ENCODE measurements around the gene AQR. TPM values are rescaled to one million over a fixed set of nuclear protein-coding genes. Genes with fewer than 3 reads are reported as not detected.

Gene AQR
- total RNA-seq, 1 donor from 2014 or later: 21.9 TPM

- Histone ChIP-seq H3K9me3 (no peaks in the 10 kb centered on the region), H3K4me3 (no peak overlapping the region), H3K27me3 (no peaks in the 10 kb centered on the region), H3K27ac (no peak overlapping the region), H3K36me3 (no peaks in the 10 kb centered on the region), H3K4me1 (peaks cover 6% of the 10 kb centered on the region)
- intact Hi-C loops (cut with DNase I): no loop called here
- no peak for DNase-seq (ENCODE audit: extremely low spot score in 2 of 2)
- TF ChIP-seq POLR2A (IDR thresholded peaks at IDR 0.05) (no peak), POLR2AphosphoS5 (IDR thresholded peaks at IDR 0.05; ENCODE audit: insufficient read depth in 1 of 2, low read depth in 1 of 2) (no peak)
- TF ChIP-seq, protein P1, sequence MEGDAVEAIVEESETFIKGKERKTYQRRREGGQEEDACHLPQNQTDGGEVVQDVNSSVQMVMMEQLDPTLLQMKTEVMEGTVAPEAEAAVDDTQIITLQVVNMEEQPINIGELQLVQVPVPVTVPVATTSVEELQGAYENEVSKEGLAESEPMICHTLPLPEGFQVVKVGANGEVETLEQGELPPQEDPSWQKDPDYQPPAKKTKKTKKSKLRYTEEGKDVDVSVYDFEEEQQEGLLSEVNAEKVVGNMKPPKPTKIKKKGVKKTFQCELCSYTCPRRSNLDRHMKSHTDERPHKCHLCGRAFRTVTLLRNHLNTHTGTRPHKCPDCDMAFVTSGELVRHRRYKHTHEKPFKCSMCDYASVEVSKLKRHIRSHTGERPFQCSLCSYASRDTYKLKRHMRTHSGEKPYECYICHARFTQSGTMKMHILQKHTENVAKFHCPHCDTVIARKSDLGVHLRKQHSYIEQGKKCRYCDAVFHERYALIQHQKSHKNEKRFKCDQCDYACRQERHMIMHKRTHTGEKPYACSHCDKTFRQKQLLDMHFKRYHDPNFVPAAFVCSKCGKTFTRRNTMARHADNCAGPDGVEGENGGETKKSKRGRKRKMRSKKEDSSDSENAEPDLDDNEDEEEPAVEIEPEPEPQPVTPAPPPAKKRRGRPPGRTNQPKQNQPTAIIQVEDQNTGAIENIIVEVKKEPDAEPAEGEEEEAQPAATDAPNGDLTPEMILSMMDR (IDR thresholded peaks at IDR 0.05): no peak
Observed at GRCh38 chr15:34847598-34847997, 121.9 kb downstream of the AQR start.

GRCh38 chr15:34841262-34841725, 128.2 kb downstream of the AQR start:
- Histone ChIP-seq H3K27ac (no peak overlapping the region), H3K9me3 (no peaks in the 10 kb centered on the region), H3K36me3 (no peaks in the 10 kb centered on the region), H3K4me3 (no peak overlapping the region), H3K4me1 (no peaks in the 10 kb centered on the region), H3K27me3 (no peaks in the 10 kb centered on the region)
- intact Hi-C loops (cut with DNase I): no loop called here
- no peak for DNase-seq (ENCODE audit: extremely low spot score in 2 of 2)
- TF ChIP-seq, protein P1 (IDR thresholded peaks at IDR 0.05): no peak
- TF ChIP-seq POLR2A (IDR thresholded peaks at IDR 0.05) (no peak), POLR2AphosphoS5 (IDR thresholded peaks at IDR 0.05; ENCODE audit: insufficient read depth in 1 of 2, low read depth in 1 of 2) (no peak)

GRCh38 chr15:34838282-34838681, 131.3 kb downstream of the AQR start:
- no peaks in the 10 kb centered on the region for H3K27me3 ChIP-seq
- H3K27ac ChIP-seq: no peak overlapping the region
- TF ChIP-seq, protein P1 (IDR thresholded peaks at IDR 0.05): no peak
- no peak for TF ChIP-seq POLR2AphosphoS5 (IDR thresholded peaks at IDR 0.05; ENCODE audit: insufficient read depth in 1 of 2, low read depth in 1 of 2)
- no peak for TF ChIP-seq POLR2A (IDR thresholded peaks at IDR 0.05)
- no peaks in the 10 kb centered on the region for H3K36me3 ChIP-seq
- no peaks in the 10 kb centered on the region for H3K4me1 ChIP-seq
- no peak for DNase-seq (ENCODE audit: extremely low spot score in 2 of 2)
- H3K4me3 ChIP-seq: no peak overlapping the region
- no peaks in the 10 kb centered on the region for H3K9me3 ChIP-seq
- intact Hi-C loops (cut with DNase I): no loop called here

GRCh38 chr15:34837246-34838016, 132.1 kb downstream of the AQR start:
- Histone ChIP-seq H3K27me3 (no peaks in the 10 kb centered on the region), H3K27ac (no peak overlapping the region), H3K36me3 (no peaks in the 10 kb centered on the region), H3K4me1 (no peaks in the 10 kb centered on the region), H3K9me3 (no peaks in the 10 kb centered on the region), H3K4me3 (no peak overlapping the region)
- TF ChIP-seq POLR2AphosphoS5 (IDR thresholded peaks at IDR 0.05; ENCODE audit: insufficient read depth in 1 of 2, low read depth in 1 of 2) (no peak), POLR2A (IDR thresholded peaks at IDR 0.05) (no peak)
- TF ChIP-seq, protein P1 (IDR thresholded peaks at IDR 0.05): no peak
- intact Hi-C loops (cut with DNase I): no loop called here
- DNase-seq (ENCODE audit: extremely low spot score in 2 of 2): no peak
